H1 (cell line): Measurements from ENCODE around the gene EFCAB8.

Experiments
- BRCA1 ChIP-seq: IDR thresholded peaks from 2 replicates; pipeline ENCODE4 v1.6.1; 2012; ENCODE audit warnings: low read depth, low read length, improper control_type of control experiment
- CBX5 ChIP-seq: fragments of 300-800, 300-1000 bp; sonication (generic); IDR thresholded peaks from 2 replicates; pipeline ENCODE4 v1.7.1; 2016; ENCODE audit warnings: antibody characterized with exemption, low read length, low read depth
- CHD2 ChIP-seq: IDR thresholded peaks from 2 replicates; pipeline ENCODE4 v1.6.1; 2012; ENCODE audit warnings: low read length, improper control_type of control experiment
- EP300 ChIP-seq, 2 experiments: IDR thresholded peaks; 1 replicate in 1 of 2; 2 replicates in 1 of 2; pipeline ENCODE4 v1.6.1; 2011 to 2012; ENCODE audit warnings: low read depth in 2 of 2, low read length in 2 of 2, mild to moderate bottlenecking in 2 of 2, borderline replicate concordance in 1 of 2, inconsistent platforms in 1 of 2, moderate library complexity in 1 of 2
- EZH2 ChIP-seq: fragments of 200-600 bp; sonication (generic); IDR thresholded peaks from 2 replicates; pipeline ENCODE4 v1.7.1; 2012; ENCODE audit warnings: low read depth, mild to moderate bottlenecking, moderate library complexity, low read length, inconsistent platforms; ENCODE audit not compliant: severe bottlenecking
- JUND ChIP-seq: IDR thresholded peaks from 2 replicates; pipeline ENCODE4 v1.6.1; 2011; ENCODE audit warnings: mild to moderate bottlenecking, improper control_type of control experiment, low read length
- KDM1A ChIP-seq: fragments of 200-600, 300-600 bp; sonication (generic); IDR thresholded peaks from 2 replicates; pipeline ENCODE4 v1.7.1; 2016; ENCODE audit warnings: mild to moderate bottlenecking, low read length, borderline replicate concordance
- POLR2A ChIP-seq, 2 experiments: IDR thresholded peaks; 1 replicate in 1 of 2; 2 replicates in 1 of 2; pipeline ENCODE4 v1.6.1; 2011; ENCODE audit warnings: low read depth in 2 of 2, low read length in 2 of 2, mild to moderate bottlenecking in 2 of 2; ENCODE audit errors: control extremely low read depth in 1 of 2
- RBBP5 ChIP-seq: IDR thresholded peaks from 2 replicates; pipeline ENCODE4 v1.7.1; 2012; ENCODE audit warnings: low read depth, mild to moderate bottlenecking, inconsistent platforms, low read length, moderate library complexity, borderline replicate concordance
- SP1 ChIP-seq: IDR thresholded peaks from 2 replicates; pipeline ENCODE4 v1.6.1; 2011; ENCODE audit warnings: low read depth, low read length
- TAF1 ChIP-seq: IDR thresholded peaks from 2 replicates; pipeline ENCODE4 v1.6.1; 2011; ENCODE audit warnings: mild to moderate bottlenecking, low read depth, low read length
- TEAD4 ChIP-seq: IDR thresholded peaks from 2 replicates; pipeline ENCODE4 v1.6.1; 2012; ENCODE audit warnings: low read depth, low read length, inconsistent platforms, mixed read lengths
- YY1 ChIP-seq: IDR thresholded peaks from 2 replicates; pipeline ENCODE4 v1.6.1; 2011; ENCODE audit warnings: low read depth, mild to moderate bottlenecking, low read length
- TF ChIP-seq, protein P1 (sequence below), 3 experiments: IDR thresholded peaks; 1 replicate in 2 of 3; 2 replicates in 1 of 3; pipeline versions ENCODE4 v1.5.1 to v1.6.1; 2011; ENCODE audit warnings: low read length in 3 of 3, mild to moderate bottlenecking in 3 of 3, inconsistent platforms in 2 of 3, low read depth in 1 of 3, moderate library complexity in 1 of 3; ENCODE audit not compliant: insufficient read depth in 1 of 3; ENCODE audit errors: control extremely low read depth in 1 of 3

DNA sequence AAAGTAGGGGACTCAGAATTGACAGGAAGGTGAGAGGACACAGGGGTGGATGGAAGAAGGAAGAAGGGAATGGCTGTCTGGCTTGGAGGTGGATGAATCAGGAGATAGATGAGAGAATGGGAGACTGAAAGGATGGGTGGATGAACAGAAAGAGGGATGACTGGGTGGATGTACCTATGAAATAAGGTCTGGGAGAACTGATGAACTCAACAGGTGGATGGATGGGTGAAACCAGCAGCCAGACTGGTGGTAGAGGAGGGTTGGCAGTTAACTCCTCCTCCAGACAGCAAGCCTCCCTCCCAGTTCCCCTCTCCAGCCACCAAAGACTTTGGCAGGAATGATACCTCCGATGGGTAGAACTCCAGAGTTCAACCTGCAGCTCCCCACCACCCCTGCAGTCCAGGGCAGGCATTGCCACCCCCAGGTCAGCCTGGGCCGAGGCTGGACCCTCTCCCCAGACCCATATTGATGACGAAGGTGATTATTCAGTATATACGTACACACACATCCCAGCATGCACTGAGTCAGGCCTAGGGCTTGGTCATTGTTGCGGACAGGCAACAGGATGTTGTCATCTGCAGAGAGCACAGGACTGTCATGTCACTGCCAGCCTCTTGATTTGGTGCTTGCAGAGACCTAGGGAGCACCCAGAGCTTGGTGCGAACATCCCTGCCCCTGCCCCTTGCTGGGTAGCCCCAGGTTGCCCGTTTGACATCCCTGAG is 143.5 kb downstream of the EFCAB8 start:
- no peak for TF ChIP-seq YY1
- TF ChIP-seq CHD2 = no peak
- TF ChIP-seq TAF1 = no peak
- no peak for TF ChIP-seq EZH2
- TF ChIP-seq, protein P1, sequence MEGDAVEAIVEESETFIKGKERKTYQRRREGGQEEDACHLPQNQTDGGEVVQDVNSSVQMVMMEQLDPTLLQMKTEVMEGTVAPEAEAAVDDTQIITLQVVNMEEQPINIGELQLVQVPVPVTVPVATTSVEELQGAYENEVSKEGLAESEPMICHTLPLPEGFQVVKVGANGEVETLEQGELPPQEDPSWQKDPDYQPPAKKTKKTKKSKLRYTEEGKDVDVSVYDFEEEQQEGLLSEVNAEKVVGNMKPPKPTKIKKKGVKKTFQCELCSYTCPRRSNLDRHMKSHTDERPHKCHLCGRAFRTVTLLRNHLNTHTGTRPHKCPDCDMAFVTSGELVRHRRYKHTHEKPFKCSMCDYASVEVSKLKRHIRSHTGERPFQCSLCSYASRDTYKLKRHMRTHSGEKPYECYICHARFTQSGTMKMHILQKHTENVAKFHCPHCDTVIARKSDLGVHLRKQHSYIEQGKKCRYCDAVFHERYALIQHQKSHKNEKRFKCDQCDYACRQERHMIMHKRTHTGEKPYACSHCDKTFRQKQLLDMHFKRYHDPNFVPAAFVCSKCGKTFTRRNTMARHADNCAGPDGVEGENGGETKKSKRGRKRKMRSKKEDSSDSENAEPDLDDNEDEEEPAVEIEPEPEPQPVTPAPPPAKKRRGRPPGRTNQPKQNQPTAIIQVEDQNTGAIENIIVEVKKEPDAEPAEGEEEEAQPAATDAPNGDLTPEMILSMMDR (IDR thresholded peaks at IDR 0.05; ENCODE audit: control extremely low read depth in 1 of 3, insufficient read depth in 1 of 3, low read depth in 1 of 3, low read length in 3 of 3) = peak in 1 of 3 experiments; percentile 27; a peak in 1 of 4 replicates
- TF ChIP-seq KDM1A = no peak
- TF ChIP-seq EP300 (IDR thresholded peaks at IDR 0.05; ENCODE audit: borderline replicate concordance in 1 of 2, low read depth in 2 of 2, low read length in 2 of 2) = no peak
- no peak for TF ChIP-seq TEAD4
- no peak for TF ChIP-seq BRCA1
- no peak for TF ChIP-seq SP1
- TF ChIP-seq JUND = no peak
- TF ChIP-seq POLR2A (IDR thresholded peaks at IDR 0.05; ENCODE audit: control extremely low read depth in 1 of 2, low read depth in 2 of 2, low read length in 2 of 2) = no peak
- no peak for TF ChIP-seq RBBP5
- TF ChIP-seq CBX5 = no peak
